Activated T-helper 1 cell treated with Interleukin-2 at 50 U/mL for 16 hours (primary cell): ENCODE results near the gene NXT1.

Experiments
- DNase-seq: peaks from one replicate; pipeline ENCODE4 v3.0.0-alpha.2; 2020; ENCODE audit warnings: low read depth

NXT1 gene

DNA sequence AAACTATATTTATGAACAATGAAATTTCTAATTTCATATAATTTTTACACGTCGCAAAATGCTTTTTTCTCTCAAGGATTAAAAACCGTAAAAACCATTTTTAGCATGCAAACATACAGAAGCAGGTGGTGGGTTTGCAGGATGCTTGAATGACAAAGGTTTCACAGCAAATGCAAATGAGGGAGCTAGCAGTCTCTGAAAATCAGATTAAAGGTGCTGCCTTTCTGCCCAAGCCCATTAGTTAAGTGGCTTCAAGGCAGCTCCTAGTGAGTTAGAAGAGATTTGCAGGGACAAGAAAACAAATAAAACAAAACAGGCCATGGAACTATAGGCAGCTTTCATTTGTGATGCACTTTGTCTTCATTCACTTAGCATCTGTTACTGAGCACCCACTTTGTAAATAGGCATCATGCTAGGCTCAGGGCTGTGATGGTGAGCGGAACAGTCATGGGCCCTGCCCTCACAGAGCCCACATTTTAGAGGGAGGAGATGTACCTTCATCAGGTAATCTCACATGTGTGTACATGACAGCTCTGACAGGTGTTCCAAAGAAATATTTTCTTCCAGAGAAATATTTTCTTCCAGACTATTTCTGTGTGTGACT, 41.2 kb downstream of the NXT1 start:
- no peak for DNase-seq

- no peak for DNase-seq
Observed at GRCh38 chr20:23393996-23394775, 43.6 kb downstream of the NXT1 start.

- DNase-seq = no peak
Observed at GRCh38 chr20:23396950-23397627, 46.5 kb downstream of the NXT1 start.

DNA sequence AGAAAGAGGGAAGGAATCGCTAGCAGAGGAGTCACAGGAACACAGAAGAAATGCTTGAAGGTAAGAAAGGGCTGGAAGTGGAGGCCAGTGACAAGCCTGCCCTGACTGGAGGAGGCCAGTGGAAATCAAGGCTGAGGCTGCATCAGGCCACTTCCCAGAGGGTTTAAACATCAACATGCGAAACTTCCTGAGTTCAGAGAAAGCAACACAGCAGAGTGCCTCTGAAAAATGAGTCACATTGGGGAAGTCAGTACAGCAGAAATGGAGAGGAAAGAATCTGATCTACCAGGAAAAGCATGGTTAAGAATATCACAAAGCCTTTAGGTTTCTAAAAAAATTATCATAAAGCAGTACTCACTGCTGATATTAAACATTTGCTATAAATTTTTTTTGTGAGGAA, 47.4 kb downstream of the NXT1 start:
- no peak for DNase-seq

DNA sequence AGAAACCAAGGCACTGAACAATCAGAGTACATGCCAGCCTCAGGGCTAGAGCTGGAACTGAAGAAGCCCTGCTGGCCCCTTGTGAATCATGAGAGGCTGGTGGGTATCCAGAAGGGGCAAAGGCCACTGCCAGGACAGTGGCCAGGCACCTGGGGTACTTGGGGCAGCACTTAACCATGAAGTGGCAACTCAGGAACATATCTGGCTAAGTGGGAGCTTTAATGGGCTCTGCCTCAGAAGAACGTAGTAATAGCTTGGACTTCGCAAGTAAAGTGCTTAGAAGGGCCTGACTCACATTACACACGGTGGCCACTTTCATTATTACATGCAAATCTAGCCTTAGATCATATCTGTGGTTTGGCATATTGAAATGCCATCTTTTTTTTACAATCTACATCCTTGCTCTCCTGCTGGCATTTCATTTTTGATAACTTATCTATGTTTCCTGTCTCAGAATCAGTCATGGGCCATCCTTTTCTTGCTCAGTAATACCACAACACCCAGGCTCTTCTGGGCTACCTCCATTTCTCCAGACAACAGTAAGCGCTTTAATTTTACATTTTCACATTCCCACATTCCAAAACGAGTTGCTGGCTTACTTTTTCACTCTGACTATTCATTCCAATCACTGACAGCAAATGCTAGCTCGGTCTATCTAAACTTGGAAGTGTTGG, 49.1 kb downstream of the NXT1 start:
- no peak for DNase-seq

GRCh38 chr20:23401051-23401450, 50.5 kb downstream of the NXT1 start:
- no peak for DNase-seq

- DNase-seq = no peak
Observed at GRCh38 chr20:23403751-23404150, 53.2 kb downstream of the NXT1 start.

DNA sequence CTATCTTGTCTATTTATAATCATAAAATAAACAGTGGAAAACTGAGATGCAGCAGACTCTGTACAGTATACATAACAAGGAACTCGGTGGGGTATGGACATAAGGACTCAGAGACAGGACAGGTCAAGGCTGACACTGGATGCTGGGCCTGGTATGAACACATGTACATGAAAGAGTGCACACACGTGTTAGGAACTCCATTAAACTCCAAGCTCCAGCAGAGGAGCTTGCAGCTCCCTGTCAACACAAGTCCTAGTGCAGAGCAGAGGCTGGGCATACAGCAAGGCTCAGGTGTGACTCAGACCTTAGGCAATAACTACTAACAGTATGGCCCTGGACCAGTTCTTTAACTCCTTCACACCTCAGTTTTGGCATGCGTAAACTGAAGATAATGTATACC, 53.6 kb downstream of the NXT1 start:
- DNase-seq = no peak
